ENCODE results near the gene CAPN8.
A peak's percentile ranks its signal among the peaks of the same experiment; 100 is the strongest.

The CAPN8 gene

DNA sequence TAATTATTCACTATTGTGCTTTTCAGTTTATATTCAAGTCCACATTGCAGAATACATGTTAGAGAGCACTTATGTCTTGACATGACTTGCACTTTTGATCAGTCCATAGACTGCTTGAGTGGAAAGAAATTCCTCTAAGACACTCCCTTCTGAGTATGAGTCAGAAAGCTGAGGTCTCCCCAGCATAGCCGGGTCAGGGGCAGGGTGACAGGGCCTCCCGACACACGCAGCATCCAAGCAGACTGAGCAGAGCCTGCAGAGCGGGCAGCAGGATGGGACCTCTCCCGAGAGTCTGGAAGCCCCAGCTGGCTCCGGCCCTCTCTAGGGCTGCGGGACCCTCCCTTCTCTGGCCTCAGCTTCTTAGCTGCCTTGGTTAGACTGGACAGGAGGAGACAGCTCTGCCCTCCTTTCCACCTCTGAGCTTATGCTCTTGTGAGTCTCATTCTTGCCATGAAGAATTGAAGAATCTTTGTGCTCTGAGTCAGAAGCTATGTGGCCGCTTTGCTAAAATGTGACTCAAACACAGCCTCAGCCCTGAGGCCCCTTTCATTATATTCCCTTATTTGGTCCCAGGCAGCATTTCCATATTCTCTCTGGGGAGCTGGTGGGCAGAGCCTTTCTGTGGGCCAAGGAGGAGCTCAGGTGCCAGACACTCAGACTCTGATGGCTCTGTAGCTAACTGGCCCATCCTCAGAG, 35.6 kb upstream of the CAPN8 start:
- peak; percentile 64 for DNase-seq

DNA sequence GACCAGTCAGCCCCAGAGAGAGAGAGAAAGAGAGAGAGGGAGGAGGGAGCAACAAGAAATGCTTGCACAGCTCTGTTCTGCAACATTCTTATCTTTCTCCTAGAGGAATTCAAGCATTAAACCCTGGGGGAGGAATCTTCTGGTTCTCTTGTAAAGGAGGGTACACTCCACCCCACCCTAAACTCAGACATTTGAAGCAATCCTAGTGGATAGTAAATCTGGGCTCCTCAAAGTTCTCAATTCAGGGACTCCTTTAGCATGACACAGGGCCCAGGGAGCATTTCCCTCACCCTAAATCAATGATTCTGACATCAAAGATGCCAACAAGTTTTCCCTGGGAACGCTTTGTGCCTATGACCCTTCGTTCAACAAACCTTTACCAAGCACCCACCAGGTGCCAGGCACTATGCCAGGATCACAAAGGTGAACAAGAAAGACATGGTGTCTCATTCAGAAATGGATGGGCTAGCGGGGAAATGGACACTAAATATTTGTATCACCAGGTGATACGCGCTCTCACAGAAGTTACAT, 35.0 kb upstream of the CAPN8 start:
- DNase-seq: no peak

DNA sequence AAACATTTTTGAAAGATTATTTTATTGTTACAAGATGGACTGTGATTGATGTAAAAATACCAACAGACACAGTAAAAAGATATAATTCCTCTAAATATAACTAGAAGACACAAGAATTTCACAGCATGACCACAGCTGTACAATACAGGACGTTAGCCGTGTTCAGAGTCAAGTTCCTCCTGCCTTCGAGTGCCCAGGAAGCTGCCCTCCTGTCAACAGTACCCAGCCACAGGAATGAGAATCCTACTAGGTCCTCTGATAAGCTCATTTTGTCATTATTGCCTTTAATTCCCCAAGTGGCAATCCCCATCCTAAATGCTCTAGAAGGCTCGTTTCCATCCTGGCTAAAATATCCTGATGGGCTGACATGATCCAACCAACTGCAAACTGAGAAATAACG, 30.4 kb upstream of the CAPN8 start:
- no peak for DNase-seq

DNA sequence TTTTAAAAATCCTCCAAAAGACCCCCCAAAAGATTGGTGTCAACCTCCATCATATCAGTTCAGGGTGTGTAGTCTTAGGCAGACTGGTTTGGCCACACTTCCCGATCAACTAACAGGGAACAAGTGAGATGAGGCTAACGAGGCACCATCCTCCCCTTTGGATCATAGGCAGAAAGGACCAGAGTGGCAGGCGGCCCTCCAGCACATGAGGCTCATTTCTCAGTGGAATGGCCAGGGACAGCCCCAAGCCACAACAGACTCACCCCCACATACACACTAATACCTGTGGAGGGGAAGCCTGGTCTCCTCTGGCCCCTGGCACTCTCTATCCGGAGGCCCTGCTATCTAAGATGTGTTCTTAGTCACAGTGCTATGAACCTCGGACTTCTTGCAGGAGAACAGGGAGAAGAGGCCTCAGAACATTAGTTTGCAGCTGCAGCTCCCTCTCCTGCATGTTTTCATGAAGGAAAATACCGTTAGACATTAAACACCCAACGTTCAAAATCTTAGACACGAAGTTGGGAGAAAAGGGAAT, 29.6 kb upstream of the CAPN8 start:
- no peak for DNase-seq

DNA sequence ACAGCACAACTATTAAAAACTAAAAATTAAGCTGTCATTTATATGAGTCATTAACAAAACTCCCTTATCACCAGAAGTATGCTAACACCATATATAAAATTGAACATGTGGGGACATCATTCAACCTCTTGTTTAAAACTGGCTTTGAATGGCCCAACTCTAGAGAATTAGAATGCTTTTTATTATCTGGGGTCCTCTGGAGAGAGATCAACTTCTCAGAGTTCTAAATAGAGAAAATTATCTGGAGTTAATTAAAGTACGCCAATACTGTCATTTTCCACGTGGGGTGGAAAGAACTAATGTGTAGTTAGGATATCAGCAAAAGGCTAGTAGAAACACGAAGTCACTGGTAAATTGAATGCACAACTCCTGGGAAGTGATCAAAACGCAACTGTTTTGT, 25.6 kb upstream of the CAPN8 start:
- no peak for DNase-seq

DNA sequence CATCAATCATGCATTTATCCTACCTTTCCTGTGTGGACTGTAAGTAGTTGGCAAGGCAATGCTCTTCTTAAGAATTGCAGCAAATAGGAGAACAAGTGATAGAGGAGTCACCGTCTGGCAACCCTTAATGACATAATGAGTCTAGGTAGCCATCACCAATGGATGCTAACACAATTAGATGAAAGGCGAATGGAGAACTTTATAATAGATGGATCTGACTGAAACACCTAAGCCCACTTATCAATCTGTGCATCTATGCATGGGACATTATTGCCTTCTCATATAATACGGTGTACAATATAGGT, 18.9 kb upstream of the CAPN8 start:
- DNase-seq: no peak

DNA sequence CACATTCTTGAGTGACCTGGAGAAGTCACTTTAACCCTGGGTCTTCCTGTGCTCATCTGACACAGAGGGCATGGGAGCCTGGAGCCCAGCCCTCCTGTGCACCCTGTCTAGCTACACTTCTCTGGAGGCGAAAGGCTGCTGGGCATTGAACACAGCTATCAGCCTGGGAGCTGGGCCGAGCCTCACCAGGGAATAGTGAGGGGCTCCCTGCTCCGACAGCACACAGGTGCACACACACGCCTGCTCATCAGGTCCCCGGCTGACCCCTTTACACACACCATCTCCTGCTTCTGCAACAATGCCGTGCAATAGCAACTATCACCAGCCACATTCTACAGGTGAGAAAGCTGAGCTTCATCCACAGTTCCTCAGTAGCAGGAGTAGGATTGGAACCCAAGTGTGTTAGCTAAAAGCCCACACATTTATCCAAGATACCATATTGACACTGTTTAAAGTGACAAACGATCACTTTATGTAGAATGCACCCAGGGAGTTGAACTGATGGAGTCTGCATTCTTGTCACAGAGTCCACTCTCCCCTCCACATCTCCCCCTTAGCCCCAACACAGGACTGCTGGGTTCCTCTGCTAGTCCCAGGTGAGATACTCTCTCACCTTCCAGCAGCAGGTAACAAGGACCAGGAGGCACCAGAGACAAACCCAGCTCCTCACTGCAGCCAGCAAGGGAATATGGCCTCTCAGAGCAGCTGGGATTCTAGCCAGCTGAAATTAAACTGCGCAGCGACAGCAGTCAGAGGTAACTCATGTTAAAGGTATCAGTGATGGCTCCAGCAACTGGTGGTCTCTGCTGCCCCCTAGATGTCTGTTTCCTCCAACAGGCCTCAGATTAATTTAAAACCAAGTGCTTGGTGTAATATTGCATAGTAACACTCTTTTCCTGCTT, 18.3 kb upstream of the CAPN8 start:
- DNase-seq: peak; percentile 65

DNA sequence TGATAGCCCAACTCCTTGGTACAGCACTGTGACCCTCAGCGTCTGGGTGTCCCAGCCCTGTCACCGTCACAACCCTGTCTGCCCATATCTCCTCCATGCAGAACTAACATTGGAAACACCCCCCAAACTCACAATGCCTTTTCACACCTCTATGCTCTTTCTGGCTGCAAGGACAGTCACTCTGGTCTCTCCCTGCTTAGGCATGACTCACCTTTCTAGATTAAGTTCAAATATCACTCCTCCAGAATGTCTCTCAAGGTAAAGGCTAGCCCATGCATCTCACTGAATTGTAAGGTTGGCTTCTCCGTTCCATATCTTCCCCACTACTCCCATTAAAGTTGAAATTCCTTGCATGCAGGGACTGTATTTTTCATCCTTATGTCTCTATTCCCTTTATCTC, 17.0 kb upstream of the CAPN8 start:
- no peak for DNase-seq

DNA sequence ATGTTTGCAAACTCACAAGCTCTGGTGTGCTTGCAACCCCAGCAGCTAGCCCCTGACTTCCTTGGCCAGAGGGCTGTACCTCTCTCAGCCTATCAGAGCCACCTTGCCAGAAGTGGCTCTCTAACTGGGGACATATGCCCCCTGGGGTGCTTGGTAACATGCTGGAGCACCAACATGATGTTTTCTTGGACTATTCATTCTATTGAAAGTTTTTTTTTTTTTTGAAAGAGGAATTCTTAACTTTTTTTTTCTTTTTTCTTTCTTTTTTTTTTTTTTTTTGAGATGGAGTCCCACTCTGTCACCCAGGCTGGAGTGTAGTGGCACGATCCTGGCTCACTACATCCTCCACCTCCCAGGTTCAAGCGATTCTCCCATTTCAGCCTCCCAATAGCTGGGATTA, 14.7 kb upstream of the CAPN8 start:
- DNase-seq: no peak

DNA sequence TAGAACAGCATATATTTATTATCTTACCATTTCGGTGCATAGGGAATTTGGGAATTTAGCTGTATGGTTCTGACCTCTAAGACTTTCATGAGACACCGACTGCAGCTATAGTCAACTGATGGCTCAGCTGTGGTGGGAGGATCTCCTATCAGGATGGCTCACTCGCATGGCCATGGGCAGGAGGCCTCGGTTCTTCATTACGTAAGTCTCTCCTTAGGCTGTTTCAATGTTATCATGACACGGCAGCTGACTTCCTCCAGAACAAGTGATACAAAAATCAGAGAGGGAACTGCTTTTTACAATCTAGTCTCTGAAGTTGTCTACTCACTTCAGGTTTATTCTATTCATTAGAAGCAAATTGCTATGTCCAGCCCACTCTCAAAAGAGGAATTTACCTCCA, 13.3 kb upstream of the CAPN8 start:
- DNase-seq: no peak

DNA sequence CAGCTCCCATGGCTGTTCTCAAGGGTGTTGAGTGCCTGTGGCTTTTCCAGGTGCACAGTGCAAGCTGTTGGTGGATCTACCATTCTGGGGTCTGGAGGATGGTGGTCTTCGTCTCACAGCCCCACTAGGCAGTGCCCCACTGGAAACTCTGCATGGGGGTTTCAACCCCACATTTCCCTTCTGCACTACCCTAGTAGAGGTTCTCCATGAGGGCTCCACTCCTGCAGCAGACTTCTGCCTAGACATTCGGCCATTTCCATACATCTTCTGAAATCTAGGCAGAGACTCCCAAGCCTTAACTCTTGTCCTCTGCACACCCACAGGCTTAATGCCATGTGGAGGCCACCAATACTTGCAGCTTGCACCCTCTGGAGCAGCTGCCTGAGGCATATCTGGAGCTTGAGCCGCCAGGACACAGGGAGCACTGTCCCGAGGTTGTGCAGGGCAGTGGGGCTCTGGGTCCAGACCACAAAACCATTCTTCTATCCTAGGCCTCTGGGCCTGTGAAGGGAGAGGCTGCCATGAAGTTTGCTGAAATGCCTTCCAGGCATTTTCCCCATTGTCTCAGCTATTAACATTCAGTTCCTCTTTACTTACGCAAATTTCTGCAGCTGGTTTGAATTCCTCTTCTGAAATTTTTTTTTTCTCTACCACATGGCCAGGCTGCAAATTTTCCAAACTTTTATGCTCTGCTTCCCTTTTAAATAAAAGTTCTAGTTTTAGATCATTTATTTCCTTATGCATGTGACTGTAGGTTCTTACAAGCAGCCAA, 8.8 kb upstream of the CAPN8 start:
- no peak for DNase-seq

DNA sequence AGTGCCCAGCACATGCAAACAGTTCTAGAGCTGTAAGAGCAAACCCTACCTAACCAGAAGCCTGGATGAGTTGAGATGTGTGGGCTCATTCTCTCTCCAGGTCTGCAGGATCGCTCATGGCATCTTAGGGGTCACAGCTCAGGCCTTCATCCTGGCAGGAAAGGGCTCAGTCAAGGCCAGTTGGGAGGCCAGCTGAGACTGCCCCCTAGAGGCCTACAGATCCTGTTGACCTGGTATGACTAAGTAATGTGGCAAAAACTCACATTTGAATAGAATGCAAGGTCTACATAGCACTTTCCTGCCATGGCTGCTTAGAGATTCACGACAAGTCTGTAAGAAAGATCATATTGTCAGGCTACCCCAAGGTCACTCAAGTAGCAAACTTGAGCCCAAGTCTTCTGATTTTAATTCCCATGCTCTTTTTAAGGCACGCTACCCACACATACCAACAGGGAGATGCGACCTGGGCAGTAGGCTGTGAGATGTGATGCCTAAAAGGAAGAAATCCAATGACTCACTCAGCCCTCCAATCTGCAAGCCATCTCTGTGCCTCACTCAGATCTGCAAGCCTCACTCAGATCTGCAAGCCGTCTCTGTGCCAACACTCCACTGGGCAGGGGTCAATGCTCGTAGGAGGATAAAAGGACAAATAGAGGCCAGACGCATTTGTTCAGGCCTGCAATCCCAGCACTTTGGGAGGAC, 5.1 kb upstream of the CAPN8 start:
- DNase-seq: peak; percentile 25

DNA sequence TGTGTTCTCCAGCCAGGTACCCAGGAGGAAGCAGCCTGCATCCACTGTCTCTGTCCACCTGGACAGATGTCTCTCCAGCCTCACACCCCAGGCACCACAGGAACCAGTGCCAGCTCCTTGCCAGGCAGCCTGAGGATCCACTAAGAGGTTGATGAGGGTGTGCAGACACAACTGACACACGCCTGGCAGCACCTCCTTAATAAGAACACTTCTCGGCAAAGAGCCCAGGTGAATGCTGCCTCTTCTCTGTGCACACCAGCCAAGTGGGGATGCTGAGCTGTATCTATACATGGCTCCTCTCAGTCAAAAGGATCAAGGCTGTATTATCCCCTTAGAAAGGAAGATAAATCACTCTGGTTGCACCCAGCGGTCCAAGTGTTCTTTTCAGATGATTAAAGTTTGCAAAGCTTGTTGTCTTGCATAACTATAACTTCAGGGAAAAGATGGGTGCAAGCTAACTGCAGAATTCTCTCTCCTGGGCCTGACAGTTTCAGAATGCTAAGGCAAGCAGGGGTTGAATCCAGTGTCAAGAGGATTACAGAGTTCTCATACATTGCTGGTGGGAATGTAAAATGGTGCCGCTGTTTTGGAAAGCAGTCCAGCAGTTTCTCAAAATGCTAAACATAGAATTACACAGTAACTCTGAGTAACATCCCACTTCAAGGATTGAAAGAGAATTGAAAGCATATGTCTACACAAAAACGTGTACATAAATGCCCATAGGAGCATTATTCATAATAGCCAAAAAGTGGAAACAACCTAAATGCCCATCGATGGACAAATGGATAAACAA, 3.7 kb upstream of the CAPN8 start:
- DNase-seq: no peak

DNA sequence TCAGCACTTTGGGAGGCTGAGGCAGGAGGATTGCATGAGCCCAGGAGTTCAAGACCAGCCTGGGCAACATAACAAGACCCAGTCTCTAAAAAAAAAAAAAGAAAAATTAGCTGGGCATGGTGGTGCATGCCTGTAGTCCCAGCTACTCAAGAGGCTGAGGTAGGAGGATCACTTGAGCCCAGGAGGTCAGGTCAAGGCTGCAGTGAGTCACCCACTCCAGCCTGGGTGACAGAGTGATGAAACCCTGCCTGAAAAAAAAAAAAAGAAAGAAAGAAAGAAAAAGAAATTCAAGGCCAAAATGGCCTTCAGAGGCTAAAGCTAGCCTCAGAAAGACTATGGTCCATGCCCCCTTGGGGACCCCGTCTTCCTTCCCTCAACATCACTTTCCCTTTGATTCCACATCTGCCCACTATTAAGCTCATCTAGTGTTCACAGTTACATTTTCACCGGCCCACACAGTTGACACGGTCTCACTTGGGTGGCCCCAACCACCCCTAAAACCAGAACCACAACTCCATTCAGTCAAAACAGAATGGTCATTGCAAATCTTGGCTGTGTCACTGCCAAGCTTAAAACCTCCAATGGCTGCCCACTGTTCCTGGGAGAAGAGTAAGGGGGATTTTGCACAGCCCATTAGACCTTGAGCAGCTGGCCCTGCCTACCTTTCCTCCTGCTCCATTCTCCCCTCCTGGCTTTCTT, 2.1 kb upstream of the CAPN8 start:
- no peak for DNase-seq

DNA sequence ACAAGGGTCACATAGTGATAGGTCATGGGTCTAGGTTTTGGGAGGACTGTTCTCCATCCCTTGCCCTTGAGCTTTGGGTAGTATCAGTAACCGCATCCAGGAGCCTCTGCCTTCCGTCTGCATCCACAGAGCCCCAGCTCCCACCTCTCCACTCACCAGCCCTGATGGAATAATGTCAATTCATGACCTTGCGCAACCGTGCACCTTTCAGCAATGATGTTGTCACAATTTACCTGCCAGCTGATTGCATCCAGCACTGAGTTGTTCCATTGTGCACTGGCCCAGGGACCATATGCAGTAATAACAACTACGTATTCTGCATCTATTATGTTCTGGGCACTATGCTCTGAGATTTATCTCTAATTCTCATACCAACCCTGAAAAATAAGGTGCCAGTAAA, 1.4 kb downstream of the CAPN8 start:
- no peak for DNase-seq

DNA sequence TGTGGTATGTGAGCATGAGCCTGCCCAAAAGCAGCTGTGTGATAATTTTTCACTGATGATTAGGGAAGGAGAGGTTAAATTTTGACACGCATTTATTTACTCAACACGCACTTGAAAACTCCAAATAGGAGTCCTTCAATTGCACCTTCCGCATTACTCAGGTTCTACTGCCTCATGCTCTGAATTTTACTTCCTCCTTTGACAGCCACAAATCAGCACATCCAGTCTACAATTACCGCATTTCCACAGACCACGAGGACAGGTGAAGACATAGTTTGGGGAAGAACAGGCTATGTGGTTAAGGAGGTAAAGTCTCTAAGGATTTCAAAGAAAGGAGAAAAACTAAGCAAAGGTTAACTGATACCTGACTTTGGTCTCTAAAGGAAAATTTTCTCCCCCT, 2.6 kb downstream of the CAPN8 start:
- no peak for DNase-seq

DNA sequence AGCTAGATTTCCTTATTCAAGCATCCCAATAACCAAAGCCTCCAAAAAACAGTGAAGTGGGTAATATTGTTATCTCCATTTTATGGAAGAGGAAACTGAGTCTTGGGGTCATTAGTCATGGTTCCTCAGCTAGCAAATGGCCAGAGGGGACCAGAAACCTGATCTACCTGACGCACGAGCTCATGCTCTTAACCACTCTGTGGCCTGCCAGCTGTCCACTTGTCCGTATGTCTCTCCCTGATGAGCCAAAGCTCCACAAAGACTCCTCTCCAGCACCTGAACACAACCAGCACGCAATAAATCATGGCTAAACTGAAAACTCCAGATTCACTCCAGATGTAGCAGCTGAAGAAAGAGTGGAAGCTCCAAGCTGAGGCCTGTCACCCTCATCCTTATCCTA, 5.8 kb downstream of the CAPN8 start:
- DNase-seq: no peak

DNA sequence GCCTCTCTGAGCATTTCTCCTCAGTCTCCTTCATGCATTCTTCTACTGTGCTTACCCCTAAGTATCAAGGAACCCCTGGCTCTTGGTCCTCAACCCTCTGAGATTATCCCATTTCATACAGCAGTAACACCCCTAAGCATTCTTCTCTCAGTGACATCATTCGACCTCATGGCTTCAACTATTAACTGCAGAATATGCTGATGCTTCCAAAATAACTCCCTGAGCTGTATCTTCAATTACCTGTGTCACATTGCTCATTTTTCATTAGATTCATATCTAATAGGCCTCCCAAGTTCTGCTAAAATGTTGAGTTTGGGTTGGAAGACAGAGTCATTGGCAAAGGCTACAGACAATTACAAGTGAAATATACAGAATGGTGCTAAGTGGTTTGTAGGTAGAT, 7.5 kb downstream of the CAPN8 start:
- DNase-seq: no peak

DNA sequence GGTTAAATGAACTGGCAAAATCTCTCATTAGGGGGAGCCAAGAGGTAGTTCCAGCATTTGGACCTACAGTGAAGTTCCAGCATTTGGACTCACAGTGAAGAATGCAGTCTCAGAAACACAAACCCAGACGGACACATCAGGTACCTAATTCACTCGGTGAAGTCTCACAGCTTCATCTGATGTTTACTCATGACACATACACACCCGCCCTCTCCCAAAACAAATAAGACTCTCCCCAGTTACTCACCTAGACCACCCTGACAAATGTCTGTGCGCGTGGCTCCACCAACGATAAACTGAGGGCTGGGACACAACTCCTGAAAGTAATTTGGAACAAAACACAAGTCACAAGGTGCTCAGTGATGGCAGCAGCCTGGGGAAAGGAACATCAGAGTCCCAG, 11.4 kb downstream of the CAPN8 start:
- no peak for DNase-seq

DNA sequence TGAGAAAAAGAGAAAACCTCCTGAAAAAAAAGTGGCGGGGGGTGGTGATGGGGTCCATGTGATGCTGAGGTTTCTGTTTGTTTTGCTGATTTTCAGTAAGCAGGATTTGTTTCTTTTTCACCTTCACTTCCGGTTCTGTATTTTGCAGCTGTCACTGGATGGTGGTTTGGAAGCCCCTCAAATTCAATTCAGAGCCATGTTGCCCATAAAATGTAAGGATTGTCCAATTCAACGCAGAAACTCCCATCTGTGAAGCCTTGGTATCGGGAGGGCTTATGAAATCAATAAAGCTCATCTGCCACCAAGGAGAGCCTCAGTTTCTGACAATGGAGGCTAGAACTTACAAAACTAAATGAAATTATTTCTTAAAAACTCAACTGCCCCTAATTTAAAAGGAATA, 12.1 kb downstream of the CAPN8 start:
- no peak for DNase-seq

DNA sequence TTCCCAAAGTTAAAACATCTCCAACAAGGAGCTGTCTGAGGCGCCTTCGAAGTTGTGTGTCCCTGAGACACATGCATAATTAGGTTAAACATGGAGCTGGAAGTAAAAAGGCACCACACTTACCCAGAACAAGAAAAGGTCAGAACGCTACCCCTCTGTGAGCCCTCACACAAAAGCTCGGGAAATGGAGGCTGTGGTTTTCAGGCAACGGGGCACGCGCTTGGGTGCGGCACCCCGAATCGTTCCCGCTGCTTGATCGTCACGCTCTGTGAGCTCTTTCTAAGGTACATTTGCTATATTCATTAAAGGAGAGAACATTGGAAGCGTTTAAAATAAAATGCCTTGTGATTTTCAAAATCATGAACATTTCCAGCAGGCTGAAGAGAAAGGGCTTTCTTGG, 12.5 kb downstream of the CAPN8 start:
- no peak for DNase-seq
